Keratinocyte (primary cell): ENCODE data around the gene MTCL1. TPM values are rescaled to one million over a fixed set of nuclear protein-coding genes. Genes with fewer than 3 reads are reported as not detected.
A peak's percentile ranks its signal among the peaks of the same experiment; 100 is the strongest.

ENCODE experiments used
- DNase-seq: peaks from one replicate; pipeline ENCODE4 v3.0.0-alpha.2; 2011; ENCODE audit warnings: low read depth, missing footprints, low spot score
- FAIRE-seq: peaks from 2 replicates; lab custom pipeline; 2011; peaks lifted over from hg19 to GRCh38; lab: Jason Lieb, UNC
- H2AFZ ChIP-seq: 2 replicates; pipeline ENCODE4 v1.6.0; 2012; ENCODE audit warnings: low read length, control low read depth, inconsistent platforms; ENCODE audit not compliant: control insufficient read depth
- H3K27ac ChIP-seq: 2 replicates; pipeline ENCODE4 v1.5.1; 2011; ENCODE audit warnings: low read length; ENCODE audit not compliant: control insufficient read depth, insufficient read depth
- H3K27me3 ChIP-seq: 3 replicates; pipeline ENCODE4 v1.6.0; 2011; ENCODE audit warnings: low read length; ENCODE audit not compliant: control insufficient read depth, insufficient read depth; ENCODE audit errors: extremely low read depth
- H3K36me3 ChIP-seq, 2 experiments: 2 replicates in 1 of 2; 3 replicates in 1 of 2; pipeline ENCODE4 v1.5.1; 2011; ENCODE audit warnings: low read length in 2 of 2, mild to moderate bottlenecking in 1 of 2; ENCODE audit not compliant: control insufficient read depth in 2 of 2, insufficient read depth in 2 of 2; ENCODE audit errors: extremely low read depth in 1 of 2
- H3K4me1 ChIP-seq: 3 replicates; pipeline ENCODE4 v1.5.1; 2011; ENCODE audit warnings: low read length; ENCODE audit not compliant: control insufficient read depth, insufficient read depth; ENCODE audit errors: extremely low read depth
- H3K4me2 ChIP-seq: 3 replicates; pipeline ENCODE4 v1.6.0; 2011; ENCODE audit warnings: low read depth, low read length; ENCODE audit not compliant: control insufficient read depth, insufficient read depth; ENCODE audit errors: extremely low read depth
- H3K4me3 ChIP-seq, 3 experiments: fragments of 200-600 bp in 1 of 3; sonication (generic) in 1 of 3; 2 replicates in 2 of 3; 3 replicates in 1 of 3; pipeline ENCODE4 v1.5.1; 2011 to 2016; ENCODE audit warnings: low read length in 3 of 3, mild to moderate bottlenecking in 3 of 3, control low read depth in 2 of 3, inconsistent platforms in 1 of 3, low read depth in 1 of 3, mixed read lengths in 1 of 3, mixed run types in 1 of 3, moderate library complexity in 1 of 3; ENCODE audit not compliant: control insufficient read depth in 2 of 3, insufficient read depth in 2 of 3; ENCODE audit errors: extremely low read depth in 1 of 3
- H3K79me2 ChIP-seq: 2 replicates; pipeline ENCODE4 v1.6.0; 2012; ENCODE audit warnings: low read length; ENCODE audit not compliant: control insufficient read depth, insufficient read depth
- H3K9ac ChIP-seq: 3 replicates; pipeline ENCODE4 v1.6.0; 2011; ENCODE audit warnings: low read length; ENCODE audit not compliant: control insufficient read depth, insufficient read depth; ENCODE audit errors: extremely low read depth
- H3K9me1 ChIP-seq: 3 replicates; pipeline ENCODE4 v1.6.0; 2011; ENCODE audit warnings: low read length; ENCODE audit not compliant: control insufficient read depth, insufficient read depth; ENCODE audit errors: extremely low read depth
- H3K9me3 ChIP-seq: 2 replicates; pipeline ENCODE4 v1.5.1; 2012; ENCODE audit warnings: low read depth, low read length; ENCODE audit not compliant: control insufficient read depth
- H4K20me1 ChIP-seq: 3 replicates; pipeline ENCODE4 v1.6.0; 2011; ENCODE audit warnings: low read length; ENCODE audit not compliant: control insufficient read depth, insufficient read depth; ENCODE audit errors: extremely low read depth
- EZH2 ChIP-seq: IDR thresholded peaks from one replicate; pipeline ENCODE4 v1.6.1; 2012; ENCODE audit warnings: inconsistent platforms, mild to moderate bottlenecking, low read length, moderate library complexity
- dilution Hi-C: fragments of 300-500 bp; cut with MboI; formaldehyde crosslinking; loops from one replicate; pipeline ENCODE4 v1.7.0; 2020; ENCODE audit warnings: low sequenced_read_pairs; ENCODE audit not compliant: extremely low pct_ligation_motif_present
- polyA plus RNA-seq, 5 experiments: library from polyadenylated mRNA; depleted of rRNA in 3 of 5; stranded (reverse) in 3 of 5; stranded (forward) in 1 of 5; unstranded in 1 of 5; fragments of >200 nt; gene quantifications; 1 replicate in 1 of 5; 2 replicates in 3 of 5; 3 replicates in 1 of 5; pipeline versions ENCODE4 v1.2.1 to v1.2.3, GENCODE V29; 2011 to 2012; ENCODE audit warnings: missing spikeins in 2 of 5, low read depth in 1 of 5, low replicate concordance in 1 of 5
- TF ChIP-seq, protein P1 (sequence below), 3 experiments: IDR thresholded peaks in 1 of 3; conservative IDR thresholded peaks in 1 of 3; optimal IDR thresholded peaks in 1 of 3; 2 replicates in 2 of 3; 3 replicates in 1 of 3; pipeline versions ENCODE3 to v1.5.1; 2011; ENCODE audit warnings: low read length in 3 of 3, mild to moderate bottlenecking in 3 of 3, moderate library complexity in 2 of 3, control low read depth in 1 of 3, inconsistent platforms in 1 of 3; ENCODE audit not compliant: insufficient read depth in 2 of 3; ENCODE audit errors: extremely low read depth in 1 of 3

Gene MTCL1
- polyA plus RNA-seq, 1 donor (not counting 4 experiments of a cell fraction or from before 2014, with no cell fraction given) = 15.4 TPM

- no peak overlapping the region for H3K4me2 ChIP-seq
- no peak overlapping the region for H3K4me3 ChIP-seq
- no peak for DNase-seq
- H3K9me3 ChIP-seq = no peaks in the 10 kb centered on the region
- H3K4me1 ChIP-seq = peaks cover 4% of the 10 kb centered on the region
- no peak overlapping the region for H3K27ac ChIP-seq
- TF ChIP-seq EZH2 = no peak
- TF ChIP-seq, protein P1, sequence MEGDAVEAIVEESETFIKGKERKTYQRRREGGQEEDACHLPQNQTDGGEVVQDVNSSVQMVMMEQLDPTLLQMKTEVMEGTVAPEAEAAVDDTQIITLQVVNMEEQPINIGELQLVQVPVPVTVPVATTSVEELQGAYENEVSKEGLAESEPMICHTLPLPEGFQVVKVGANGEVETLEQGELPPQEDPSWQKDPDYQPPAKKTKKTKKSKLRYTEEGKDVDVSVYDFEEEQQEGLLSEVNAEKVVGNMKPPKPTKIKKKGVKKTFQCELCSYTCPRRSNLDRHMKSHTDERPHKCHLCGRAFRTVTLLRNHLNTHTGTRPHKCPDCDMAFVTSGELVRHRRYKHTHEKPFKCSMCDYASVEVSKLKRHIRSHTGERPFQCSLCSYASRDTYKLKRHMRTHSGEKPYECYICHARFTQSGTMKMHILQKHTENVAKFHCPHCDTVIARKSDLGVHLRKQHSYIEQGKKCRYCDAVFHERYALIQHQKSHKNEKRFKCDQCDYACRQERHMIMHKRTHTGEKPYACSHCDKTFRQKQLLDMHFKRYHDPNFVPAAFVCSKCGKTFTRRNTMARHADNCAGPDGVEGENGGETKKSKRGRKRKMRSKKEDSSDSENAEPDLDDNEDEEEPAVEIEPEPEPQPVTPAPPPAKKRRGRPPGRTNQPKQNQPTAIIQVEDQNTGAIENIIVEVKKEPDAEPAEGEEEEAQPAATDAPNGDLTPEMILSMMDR (optimal IDR thresholded peaks at IDR 0.05 in 1 of 3, IDR thresholded peaks at IDR 0.05 in 1 of 3, conservative IDR thresholded peaks at IDR 0.05 in 1 of 3; ENCODE audit: extremely low read depth in 1 of 3, insufficient read depth in 2 of 3, low read length in 3 of 3) = peak; percentile 76 to 91 (median 83)
- no peak for FAIRE-seq
- H3K36me3 ChIP-seq = no peaks in the 10 kb centered on the region
- H3K9me1 ChIP-seq = no peaks in the 10 kb centered on the region
- no peak overlapping the region for H3K9ac ChIP-seq
- H3K79me2 ChIP-seq = no peaks in the 10 kb centered on the region
- no peaks in the 10 kb centered on the region for H4K20me1 ChIP-seq
- no peaks in the 10 kb centered on the region for H3K27me3 ChIP-seq
- dilution Hi-C loops = no loop called here
- no peak overlapping the region for H2AFZ ChIP-seq
These were observed 8.6 kb upstream of the MTCL1 start for GRCh38 chr18:8696749-8697211.

DNA sequence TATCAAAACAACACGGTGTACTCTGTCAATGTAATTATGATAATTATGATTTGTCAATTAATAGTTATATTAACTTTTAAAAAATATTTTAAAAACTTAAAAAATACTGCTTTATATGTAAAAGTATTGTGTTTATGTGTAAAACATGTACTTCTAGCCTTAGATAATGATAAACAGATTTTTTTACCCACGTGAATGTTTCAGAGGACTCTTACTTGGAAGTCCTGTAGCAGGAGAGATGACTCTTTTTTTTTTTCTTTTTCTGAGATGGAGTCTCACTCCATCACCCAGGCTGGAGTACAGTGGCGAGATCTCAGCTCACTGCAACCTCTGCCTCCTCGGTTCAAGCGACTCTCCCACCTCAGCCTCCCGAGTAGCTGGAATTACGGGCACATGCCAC, 6.2 kb upstream of the MTCL1 start:
- Histone ChIP-seq H3K27ac (no peak overlapping the region), H3K9me3 (no peaks in the 10 kb centered on the region), H3K9me1 (peaks cover 2% of the 10 kb centered on the region), H3K4me1 (peaks cover 7% of the 10 kb centered on the region), H3K79me2 (no peaks in the 10 kb centered on the region), H3K9ac (no peak overlapping the region), H4K20me1 (no peaks in the 10 kb centered on the region), H2AFZ (no peak overlapping the region), H3K27me3 (no peaks in the 10 kb centered on the region), H3K4me3 (no peak overlapping the region), H3K36me3 (no peaks in the 10 kb centered on the region), H3K4me2 (no peak overlapping the region)
- TF ChIP-seq EZH2 = no peak
- TF ChIP-seq, protein P1 (optimal IDR thresholded peaks at IDR 0.05 in 1 of 3, IDR thresholded peaks at IDR 0.05 in 1 of 3, conservative IDR thresholded peaks at IDR 0.05 in 1 of 3; ENCODE audit: extremely low read depth in 1 of 3, insufficient read depth in 2 of 3, low read length in 3 of 3) = no peak
- dilution Hi-C loops = no loop called here
- DNase-seq (no peak), FAIRE-seq (no peak)
